Osteoblast (primary cell): Measurements from ENCODE around the gene LILRB3. TPM values are rescaled to one million over a fixed set of nuclear protein-coding genes. Genes with fewer than 3 reads are reported as not detected.

ENCODE experiments used
- DNase-seq: peaks from one replicate; pipeline ENCODE4 v3.0.0; 2011; ENCODE audit warnings: low spot score, mixed read lengths; ENCODE audit not compliant: insufficient read length; ENCODE audit errors: missing footprints
- H2AFZ ChIP-seq: 2 replicates; pipeline ENCODE4 v1.6.0; 2011; ENCODE audit warnings: mild to moderate bottlenecking, low read length
- H3K27ac ChIP-seq: 2 replicates; pipeline ENCODE4 v1.5.1; 2011; ENCODE audit warnings: mild to moderate bottlenecking, low read depth, low read length, moderate library complexity
- H3K27me3 ChIP-seq: 2 replicates; pipeline ENCODE4 v1.6.0; 2012; ENCODE audit warnings: mild to moderate bottlenecking, control low read depth, inconsistent platforms, low read length, moderate library complexity; ENCODE audit not compliant: insufficient read depth
- H3K36me3 ChIP-seq: 2 replicates; pipeline ENCODE4 v1.5.1; 2011; ENCODE audit warnings: mild to moderate bottlenecking, low read length, control low read depth, moderate library complexity; ENCODE audit not compliant: insufficient read depth
- H3K4me1 ChIP-seq: 2 replicates; pipeline ENCODE4 v1.5.1; 2011; ENCODE audit warnings: mild to moderate bottlenecking, low read length, control low read depth, moderate library complexity; ENCODE audit not compliant: insufficient read depth
- H3K4me2 ChIP-seq: 2 replicates; pipeline ENCODE4 v1.6.0; 2011; ENCODE audit warnings: mild to moderate bottlenecking, low read length; ENCODE audit not compliant: insufficient read depth
- H3K4me3 ChIP-seq: fragments of 200-600 bp; sonication (generic); 3 replicates; pipeline ENCODE4 v1.5.1; 2012; ENCODE audit warnings: mild to moderate bottlenecking, low read length, inconsistent platforms; ENCODE audit not compliant: insufficient read depth
- H3K79me2 ChIP-seq: 2 replicates; pipeline ENCODE4 v1.6.0; 2012; ENCODE audit warnings: mild to moderate bottlenecking, low read length, control low read depth, inconsistent platforms; ENCODE audit not compliant: insufficient read depth
- H3K9me3 ChIP-seq: 2 replicates; pipeline ENCODE4 v1.5.1; 2011; ENCODE audit warnings: low read depth, low read length, control low read depth
- H4K20me1 ChIP-seq: 2 replicates; pipeline ENCODE4 v1.6.0; 2012; ENCODE audit warnings: mild to moderate bottlenecking, low read length, control low read depth; ENCODE audit not compliant: insufficient read depth
- CTCF ChIP-seq: IDR thresholded peaks from 2 replicates; pipeline ENCODE4 v1.5.1; 2011; ENCODE audit warnings: mild to moderate bottlenecking, low read depth, low read length, moderate library complexity; ENCODE audit errors: extremely low read depth
- total RNA-seq: library from RNA; depleted of rRNA; stranded (reverse); fragments of >200 nt; gene quantifications from 2 replicates; pipeline ENCODE4 v1.2.3, GENCODE V29; 2012

LILRB3 gene
- total RNA-seq, 1 donor, result not detected

- Histone ChIP-seq H3K4me3 (no peak overlapping the region), H3K36me3 (peaks cover 24% of the 10 kb centered on the region), H3K27ac (peak overlapping the region; percentile 87), H2AFZ (no peak overlapping the region), H3K9me3 (no peaks in the 10 kb centered on the region), H3K79me2 (peaks cover 35% of the 10 kb centered on the region), H3K27me3 (no peaks in the 10 kb centered on the region), H3K4me1 (peaks cover 49% of the 10 kb centered on the region), H4K20me1 (peaks cover 52% of the 10 kb centered on the region), H3K4me2 (no peak overlapping the region)
- DNase-seq, result peak; percentile 9
- TF ChIP-seq CTCF, result no peak
Observed at GRCh38 chr19:54211235-54211634, 11.6 kb downstream of the LILRB3 start.

- Histone ChIP-seq H3K79me2 (peaks cover 47% of the 10 kb centered on the region), H4K20me1 (peaks cover 65% of the 10 kb centered on the region), H3K4me3 (peak overlapping the region; percentile 31)
Observed at GRCh38 chr19:54209811-54210494, 12.9 kb downstream of the LILRB3 start.

GRCh38 chr19:54209058-54209810, 13.6 kb downstream of the LILRB3 start:
- Histone ChIP-seq H3K4me2 (peak overlapping the region; percentile 40), H3K79me2 (peaks cover 55% of the 10 kb centered on the region), H3K36me3 (peaks cover 44% of the 10 kb centered on the region), H2AFZ (no peak overlapping the region), H3K4me1 (peaks cover 58% of the 10 kb centered on the region), H4K20me1 (peaks cover 72% of the 10 kb centered on the region), H3K27me3 (no peaks in the 10 kb centered on the region), H3K27ac (peak overlapping the region; percentile 87), H3K4me3 (no peak overlapping the region), H3K9me3 (no peaks in the 10 kb centered on the region)
- peak; percentile 69 for DNase-seq
- TF ChIP-seq CTCF, result no peak

More at GRCh38 chr19:54209811-54210494, 12.9 kb downstream of the LILRB3 start:
- H3K4me1 ChIP-seq, result peaks cover 54% of the 10 kb centered on the region
- H3K4me2 ChIP-seq, result peak overlapping the region; percentile 74
- H3K9me3 ChIP-seq, result no peaks in the 10 kb centered on the region
- TF ChIP-seq CTCF, result no peak
- H3K36me3 ChIP-seq, result peaks cover 37% of the 10 kb centered on the region
- H3K27me3 ChIP-seq, result no peaks in the 10 kb centered on the region
- H3K27ac ChIP-seq, result peak overlapping the region; percentile 87
- H2AFZ ChIP-seq, result no peak overlapping the region
- peak; percentile 99 for DNase-seq

- H3K4me2 ChIP-seq, result no peak overlapping the region
- H2AFZ ChIP-seq, result no peak overlapping the region
- H3K4me1 ChIP-seq, result peaks cover 63% of the 10 kb centered on the region
- peaks cover 77% of the 10 kb centered on the region for H4K20me1 ChIP-seq
- no peak for DNase-seq
- peak overlapping the region; percentile 87 for H3K27ac ChIP-seq
- H3K4me3 ChIP-seq, result no peak overlapping the region
- no peaks in the 10 kb centered on the region for H3K27me3 ChIP-seq
- H3K36me3 ChIP-seq, result peaks cover 50% of the 10 kb centered on the region
- H3K79me2 ChIP-seq, result peaks cover 60% of the 10 kb centered on the region
- no peak for TF ChIP-seq CTCF
- H3K9me3 ChIP-seq, result no peaks in the 10 kb centered on the region
Observed at GRCh38 chr19:54208784-54209057, 14.1 kb downstream of the LILRB3 start.
